ENCODE data around the gene CSMD2. TPM values are rescaled to one million over a fixed set of nuclear protein-coding genes. Genes with fewer than 3 reads are reported as not detected.
A peak's percentile ranks its signal among the peaks of the same experiment; 100 is the strongest.
"Not testable (repeated sequence)": the region's sequence is repeated elsewhere in the genome, so short reads cannot be mapped to it uniquely, and the experiment has no call there.

CSMD2 gene
- total RNA-seq, 1 donor from 2014 or later: 0.08 TPM

- ATAC-seq: peak; percentile 97
Observed at GRCh38 chr1:33519240-33519884, 645.7 kb downstream of the CSMD2 start.

- no peak for ATAC-seq
Observed at GRCh38 chr1:33517596-33518250, 647.3 kb downstream of the CSMD2 start.

- no peak for ATAC-seq
Observed at GRCh38 chr1:33516891-33517567, 648.0 kb downstream of the CSMD2 start.

- ATAC-seq: no peak
Observed at GRCh38 chr1:33516428-33516827, 648.6 kb downstream of the CSMD2 start.

GRCh38 chr1:33515607-33516006 lies 649.4 kb downstream of the CSMD2 start:
- no peak for ATAC-seq

- no peak for ATAC-seq
Observed at GRCh38 chr1:33515112-33515511, 649.9 kb downstream of the CSMD2 start.

GRCh38 chr1:33512226-33513011 lies 652.6 kb downstream of the CSMD2 start:
- no peak for ATAC-seq

- not testable (repeated sequence) for ATAC-seq
Observed at GRCh38 chr1:33509276-33509675, 655.8 kb downstream of the CSMD2 start.

- ATAC-seq: no peak
Observed at GRCh38 chr1:33508151-33508550, 656.9 kb downstream of the CSMD2 start.

GRCh38 chr1:33507661-33508060 lies 657.4 kb downstream of the CSMD2 start:
- ATAC-seq: no peak

- no peak for ATAC-seq
Observed at GRCh38 chr1:33503506-33503905, 661.5 kb downstream of the CSMD2 start.

- no peak for ATAC-seq
Observed at GRCh38 chr1:33502726-33503125, 662.3 kb downstream of the CSMD2 start.

GRCh38 chr1:33501774-33502173 lies 663.3 kb downstream of the CSMD2 start:
- ATAC-seq: no peak

- ATAC-seq: no peak
Observed at GRCh38 chr1:33501309-33501708, 663.7 kb downstream of the CSMD2 start.

- no peak for ATAC-seq
Observed at GRCh38 chr1:33500547-33500946, 664.5 kb downstream of the CSMD2 start.

- no peak for ATAC-seq
Observed at GRCh38 chr1:33497410-33497809, 667.6 kb downstream of the CSMD2 start.

GRCh38 chr1:33494929-33495328 lies 670.1 kb downstream of the CSMD2 start:
- ATAC-seq: no peak

GRCh38 chr1:33488624-33489023 lies 676.4 kb downstream of the CSMD2 start:
- ATAC-seq: no peak

- no peak for ATAC-seq
Observed at GRCh38 chr1:33482412-33482811, 682.6 kb downstream of the CSMD2 start.

GRCh38 chr1:33477451-33477850 lies 687.6 kb downstream of the CSMD2 start:
- ATAC-seq: no peak

- no peak for ATAC-seq
Observed at GRCh38 chr1:33473900-33474299, 691.1 kb downstream of the CSMD2 start.

GRCh38 chr1:33472269-33472980 lies 692.6 kb downstream of the CSMD2 start, which contains the start of gene ZSCAN20:
Gene ZSCAN20, plus strand, starts transcription at chr1:33472645. Its CDS starts 6,644 bp downstream, at chr1:33479289.
- peak; percentile 91 for ATAC-seq
